K562 (cell line): ENCODE data around the gene SKIC8. TPM values are rescaled to one million over a fixed set of nuclear protein-coding genes. Genes with fewer than 3 reads are reported as not detected.

Experiments
- ATF1 ChIP-seq, 2 experiments: fragments of 450-650 bp in 1 of 2; IDR thresholded peaks; 2 replicates each; pipeline ENCODE4 v1.6.1; 2016; ENCODE audit warnings: missing compliant biosample characterization in 1 of 2, missing genetic modification characterization in 1 of 2
- BCOR ChIP-seq: fragments of 450-650 bp; IDR thresholded peaks from 2 replicates; pipeline ENCODE4 v1.6.1; 2016
- C11orf30 ChIP-seq: fragments of 450-650 bp; IDR thresholded peaks from 2 replicates; pipeline ENCODE4 v1.6.1; 2016; ENCODE audit warnings: low read depth, mild to moderate bottlenecking
- DPF2 ChIP-seq: fragments of 450-650 bp; IDR thresholded peaks from 2 replicates; pipeline ENCODE4 v1.6.1; 2016
- EP400 ChIP-seq: fragments of 450-650 bp; IDR thresholded peaks from 2 replicates; pipeline ENCODE4 v1.6.1; 2017; ENCODE audit warnings: antibody characterized with exemption, mild to moderate bottlenecking, moderate library complexity
- HDGF ChIP-seq: fragments of 450-650 bp; IDR thresholded peaks from 2 replicates; pipeline ENCODE4 v1.6.1; 2016
- KLF1 ChIP-seq: fragments of 450-650 bp; IDR thresholded peaks from 2 replicates; pipeline ENCODE4 v1.6.1; 2016; ENCODE audit warnings: missing genetic modification characterization, missing compliant biosample characterization
- MAZ ChIP-seq, 2 experiments: fragments of 450-650 bp in 1 of 2; sonication (generic) in 1 of 2; formaldehyde crosslinking; IDR thresholded peaks in 1 of 2; conservative IDR thresholded peaks in 1 of 2; 2 replicates each; pipeline versions ENCODE4 v1.4.0 to v1.5.0; 2020; ENCODE audit warnings: mild to moderate bottlenecking in 1 of 2, missing genetic modification reagents in 1 of 2
- POLR2A ChIP-seq: fragments of 450-650 bp; conservative IDR thresholded peaks from 2 replicates; pipeline ENCODE4 v1.6.1; 2016
- PTRF ChIP-seq: fragments of 450-650 bp; IDR thresholded peaks from 2 replicates; pipeline ENCODE4 v1.6.1; 2016; ENCODE audit warnings: mild to moderate bottlenecking, missing genetic modification characterization, missing compliant biosample characterization
- SMARCA5 ChIP-seq: fragments of 450-650 bp; IDR thresholded peaks from 2 replicates; pipeline ENCODE4 v1.6.1; 2016
- SMARCE1 ChIP-seq: fragments of 450-650 bp; IDR thresholded peaks from 2 replicates; pipeline ENCODE4 v1.7.1; 2016; ENCODE audit warnings: mild to moderate bottlenecking
- ZNF282 ChIP-seq: sonication (generic); formaldehyde crosslinking; IDR thresholded peaks from 2 replicates; pipeline ENCODE4 v1.8.1; 2023; ENCODE audit warnings: missing genetic modification reagents
- ZNF583 ChIP-seq: fragments of 250-450 bp; sonication (Bioruptor Pico); IDR thresholded peaks from 2 replicates; pipeline ENCODE4 v1.4.0; 2020
- polyA plus RNA-seq, 8 experiments: library from polyadenylated mRNA; depleted of rRNA in 4 of 8; stranded (reverse) in 5 of 8; unstranded in 3 of 8; fragments of >200 nt; fragmentation: Nextera tagmentation in 2 of 8; fragmentation: Illumina TruSeq in 1 of 8; extraction: Ambion mirVana in 2 of 8; extraction: Trizol in 1 of 8; gene quantifications; 2 replicates each; pipeline versions ENCODE4 v1.2.1 to v1.2.3, GENCODE V29; 2011 to 2014; ENCODE audit warnings: inconsistent platforms in 1 of 8, missing spikeins in 1 of 8
- total RNA-seq, 7 experiments: library from RNA; depleted of rRNA in 6 of 7; stranded (reverse); fragments of >200 nt in 6 of 7; fragmentation: Illumina TruSeq in 2 of 7; extraction: Trizol in 2 of 7; gene quantifications; 2 replicates each; pipeline versions ENCODE4 v1.2.1 to v1.2.3, GENCODE V29; 2011 to 2021; ENCODE audit warnings: low replicate concordance in 1 of 7
- TF ChIP-seq, protein P1 (sequence below): sonication (generic); formaldehyde crosslinking; IDR thresholded peaks from 2 replicates; pipeline ENCODE4 v1.8.1; 2023; ENCODE audit warnings: missing genetic modification reagents, mild to moderate bottlenecking, borderline replicate concordance
- TF ChIP-seq, protein P2 (sequence below): fragments of 450-650 bp; IDR thresholded peaks from 2 replicates; pipeline ENCODE4 v1.7.1; 2018; ENCODE audit warnings: mild to moderate bottlenecking, low read depth; ENCODE audit not compliant: partially characterized antibody
- TF ChIP-seq, protein P3 (sequence below): fragments of 250-450 bp; sonication (Bioruptor Pico); IDR thresholded peaks from 2 replicates; pipeline ENCODE4 v1.8.0; 2021; ENCODE audit warnings: borderline replicate concordance, mild to moderate bottlenecking, moderate library complexity; ENCODE audit not compliant: poor library complexity, severe bottlenecking

SKIC8 gene
- total and polyA plus RNA-seq, 9 of the 15 experiments (the other 6 are each of a cell fraction or from before 2014, with no cell fraction given) = 79.5 to 389 (median 146) TPM

DNA sequence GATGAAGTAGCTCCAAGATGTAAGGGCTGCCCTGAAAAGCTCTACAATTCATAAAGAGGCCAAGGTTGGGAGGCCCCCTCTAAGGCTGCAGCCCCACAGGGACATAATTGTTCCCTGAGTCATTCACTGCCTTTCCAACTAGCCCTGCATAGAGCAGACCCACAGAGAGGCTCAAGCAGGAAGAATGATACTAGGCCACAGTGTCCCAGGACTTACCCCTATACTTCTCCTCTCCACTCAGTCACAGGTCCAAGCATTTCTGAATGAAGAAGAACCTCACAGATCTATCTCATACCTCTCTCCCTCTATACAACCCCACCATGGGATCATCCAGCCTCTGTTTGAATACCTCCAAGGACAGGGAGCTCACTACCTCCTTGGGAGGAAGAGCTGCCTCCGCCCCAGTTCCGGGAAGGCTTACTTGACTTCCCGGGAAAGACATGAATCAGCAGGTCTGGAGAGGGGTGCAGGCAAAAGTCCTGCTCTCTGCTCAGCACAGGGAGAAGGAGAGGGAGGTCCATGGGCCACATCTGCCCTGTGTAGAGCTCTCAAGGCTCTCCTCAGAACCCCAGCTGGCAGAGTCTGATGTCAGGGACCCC, 6.9 kb upstream of the SKIC8 start (continued):
- TF ChIP-seq, protein P1, sequence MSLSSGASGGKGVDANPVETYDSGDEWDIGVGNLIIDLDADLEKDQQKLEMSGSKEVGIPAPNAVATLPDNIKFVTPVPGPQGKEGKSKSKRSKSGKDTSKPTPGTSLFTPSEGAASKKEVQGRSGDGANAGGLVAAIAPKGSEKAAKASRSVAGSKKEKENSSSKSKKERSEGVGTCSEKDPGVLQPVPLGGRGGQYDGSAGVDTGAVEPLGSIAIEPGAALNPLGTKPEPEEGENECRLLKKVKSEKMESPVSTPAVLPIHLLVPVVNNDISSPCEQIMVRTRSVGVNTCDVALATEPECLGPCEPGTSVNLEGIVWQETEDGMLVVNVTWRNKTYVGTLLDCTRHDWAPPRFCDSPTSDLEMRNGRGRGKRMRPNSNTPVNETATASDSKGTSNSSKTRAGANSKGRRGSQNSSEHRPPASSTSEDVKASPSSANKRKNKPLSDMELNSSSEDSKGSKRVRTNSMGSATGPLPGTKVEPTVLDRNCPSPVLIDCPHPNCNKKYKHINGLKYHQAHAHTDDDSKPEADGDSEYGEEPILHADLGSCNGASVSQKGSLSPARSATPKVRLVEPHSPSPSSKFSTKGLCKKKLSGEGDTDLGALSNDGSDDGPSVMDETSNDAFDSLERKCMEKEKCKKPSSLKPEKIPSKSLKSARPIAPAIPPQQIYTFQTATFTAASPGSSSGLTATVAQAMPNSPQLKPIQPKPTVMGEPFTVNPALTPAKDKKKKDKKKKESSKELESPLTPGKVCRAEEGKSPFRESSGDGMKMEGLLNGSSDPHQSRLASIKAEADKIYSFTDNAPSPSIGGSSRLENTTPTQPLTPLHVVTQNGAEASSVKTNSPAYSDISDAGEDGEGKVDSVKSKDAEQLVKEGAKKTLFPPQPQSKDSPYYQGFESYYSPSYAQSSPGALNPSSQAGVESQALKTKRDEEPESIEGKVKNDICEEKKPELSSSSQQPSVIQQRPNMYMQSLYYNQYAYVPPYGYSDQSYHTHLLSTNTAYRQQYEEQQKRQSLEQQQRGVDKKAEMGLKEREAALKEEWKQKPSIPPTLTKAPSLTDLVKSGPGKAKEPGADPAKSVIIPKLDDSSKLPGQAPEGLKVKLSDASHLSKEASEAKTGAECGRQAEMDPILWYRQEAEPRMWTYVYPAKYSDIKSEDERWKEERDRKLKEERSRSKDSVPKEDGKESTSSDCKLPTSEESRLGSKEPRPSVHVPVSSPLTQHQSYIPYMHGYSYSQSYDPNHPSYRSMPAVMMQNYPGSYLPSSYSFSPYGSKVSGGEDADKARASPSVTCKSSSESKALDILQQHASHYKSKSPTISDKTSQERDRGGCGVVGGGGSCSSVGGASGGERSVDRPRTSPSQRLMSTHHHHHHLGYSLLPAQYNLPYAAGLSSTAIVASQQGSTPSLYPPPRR = no peak
- TF ChIP-seq SMARCE1 (peak; percentile 60; the same call in 1 of the 2 replicates), DPF2 (peak; percentile 78), C11orf30 (peak; percentile 92), ZNF583 (no peak), MAZ (CRISPR knock-in tag; conservative IDR thresholded peaks at IDR 0.05 in 1 of 2, IDR thresholded peaks at IDR 0.05 in 1 of 2) (peak in 1 of 2 experiments; percentile 50; a peak in 2 of 4 replicates), BCOR (peak; percentile 99), PTRF (no peak), ATF1 (CRISPR knock-in tag; IDR thresholded peaks at IDR 0.05) (no peak), ATF1 (tag; IDR thresholded peaks at IDR 0.05) (no peak), EP400 (peak; percentile 67; the same call in 1 of the 2 replicates), POLR2A (peak; percentile 58), KLF1 (tag) (no peak), HDGF (peak; percentile 62; the same call in 1 of the 2 replicates), SMARCA5 (peak; percentile 92; the same call in 1 of the 2 replicates), ZNF282 (no peak)
- TF ChIP-seq, protein P2, sequence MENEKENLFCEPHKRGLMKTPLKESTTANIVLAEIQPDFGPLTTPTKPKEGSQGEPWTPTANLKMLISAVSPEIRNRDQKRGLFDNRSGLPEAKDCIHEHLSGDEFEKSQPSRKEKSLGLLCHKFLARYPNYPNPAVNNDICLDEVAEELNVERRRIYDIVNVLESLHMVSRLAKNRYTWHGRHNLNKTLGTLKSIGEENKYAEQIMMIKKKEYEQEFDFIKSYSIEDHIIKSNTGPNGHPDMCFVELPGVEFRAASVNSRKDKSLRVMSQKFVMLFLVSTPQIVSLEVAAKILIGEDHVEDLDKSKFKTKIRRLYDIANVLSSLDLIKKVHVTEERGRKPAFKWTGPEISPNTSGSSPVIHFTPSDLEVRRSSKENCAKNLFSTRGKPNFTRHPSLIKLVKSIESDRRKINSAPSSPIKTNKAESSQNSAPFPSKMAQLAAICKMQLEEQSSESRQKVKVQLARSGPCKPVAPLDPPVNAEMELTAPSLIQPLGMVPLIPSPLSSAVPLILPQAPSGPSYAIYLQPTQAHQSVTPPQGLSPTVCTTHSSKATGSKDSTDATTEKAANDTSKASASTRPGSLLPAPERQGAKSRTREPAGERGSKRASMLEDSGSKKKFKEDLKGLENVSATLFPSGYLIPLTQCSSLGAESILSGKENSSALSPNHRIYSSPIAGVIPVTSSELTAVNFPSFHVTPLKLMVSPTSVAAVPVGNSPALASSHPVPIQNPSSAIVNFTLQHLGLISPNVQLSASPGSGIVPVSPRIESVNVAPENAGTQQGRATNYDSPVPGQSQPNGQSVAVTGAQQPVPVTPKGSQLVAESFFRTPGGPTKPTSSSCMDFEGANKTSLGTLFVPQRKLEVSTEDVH = peak; percentile 34
- TF ChIP-seq, protein P3, sequence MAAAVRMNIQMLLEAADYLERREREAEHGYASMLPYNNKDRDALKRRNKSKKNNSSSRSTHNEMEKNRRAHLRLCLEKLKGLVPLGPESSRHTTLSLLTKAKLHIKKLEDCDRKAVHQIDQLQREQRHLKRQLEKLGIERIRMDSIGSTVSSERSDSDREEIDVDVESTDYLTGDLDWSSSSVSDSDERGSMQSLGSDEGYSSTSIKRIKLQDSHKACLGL (CRISPR knock-in tag) = no peak
- TF ChIP-seq, all 486 proteins: peak for 68
